GM12865 (cell line): ENCODE results near the gene ATG9A.
"Not testable (repeated sequence)": the region's sequence is repeated elsewhere in the genome, so short reads cannot be mapped to it uniquely, and the experiment has no call there.

Experiments used
- DNase-seq: peaks from one replicate; pipeline ENCODE4 v3.0.0; 2010; ENCODE audit warnings: low read depth
- H3K4me3 ChIP-seq: 2 replicates; pipeline ENCODE4 v1.5.1; 2011; ENCODE audit warnings: mild to moderate bottlenecking, low read depth, low read length, control low read depth
- CTCF ChIP-seq: IDR thresholded peaks from 2 replicates; pipeline ENCODE4 v1.5.1; 2011; ENCODE audit warnings: low read length, control low read depth, low read depth, inconsistent platforms; ENCODE audit not compliant: insufficient read depth; ENCODE audit errors: missing control alignments

Gene ATG9A

GRCh38 chr2:219207884-219208740 is 21.3 kb downstream of the ATG9A start:
- no peak for TF ChIP-seq CTCF
- no peak overlapping the region for H3K4me3 ChIP-seq
- DNase-seq = no peak

- TF ChIP-seq CTCF = no peak
- no peak for DNase-seq
- peak overlapping the region; percentile 66 for H3K4me3 ChIP-seq
These were observed 22.1 kb downstream of the ATG9A start for GRCh38 chr2:219207134-219207883.

- peak within 1 kb of the TSS; percentile 66 for H3K4me3 ChIP-seq
- DNase-seq = peak; percentile 96
- no peak for TF ChIP-seq CTCF
These were observed 22.9 kb downstream of the ATG9A start, which contains the start of gene ZFAND2B for GRCh38 chr2:219206328-219207133. Gene ZFAND2B (plus strand): TSS chr2:219206782. CDS start chr2:219206988, 206 bp downstream.

GRCh38 chr2:219205981-219206327 is 23.5 kb downstream of the ATG9A start:
- TF ChIP-seq CTCF = no peak
- peak overlapping the region; percentile 51 for H3K4me3 ChIP-seq
- DNase-seq = no peak

- no peak for TF ChIP-seq CTCF
- no peak for DNase-seq
- H3K4me3 ChIP-seq = no peak overlapping the region
These were observed 24.3 kb downstream of the ATG9A start for GRCh38 chr2:219205165-219205538.

- no peak overlapping the region for H3K4me3 ChIP-seq
- DNase-seq = no peak
- no peak for TF ChIP-seq CTCF
These were observed 24.8 kb downstream of the ATG9A start for GRCh38 chr2:219204425-219205164.

GRCh38 chr2:219201331-219201730 is 28.1 kb downstream of the ATG9A start:
- not testable (repeated sequence) for H3K4me3 ChIP-seq, DNase-seq

GRCh38 chr2:219200502-219201326 is 28.7 kb downstream of the ATG9A start:
- DNase-seq, H3K4me3 ChIP-seq: not testable (repeated sequence)
